ENCODE data around the gene NEK7.

The NEK7 gene

DNA sequence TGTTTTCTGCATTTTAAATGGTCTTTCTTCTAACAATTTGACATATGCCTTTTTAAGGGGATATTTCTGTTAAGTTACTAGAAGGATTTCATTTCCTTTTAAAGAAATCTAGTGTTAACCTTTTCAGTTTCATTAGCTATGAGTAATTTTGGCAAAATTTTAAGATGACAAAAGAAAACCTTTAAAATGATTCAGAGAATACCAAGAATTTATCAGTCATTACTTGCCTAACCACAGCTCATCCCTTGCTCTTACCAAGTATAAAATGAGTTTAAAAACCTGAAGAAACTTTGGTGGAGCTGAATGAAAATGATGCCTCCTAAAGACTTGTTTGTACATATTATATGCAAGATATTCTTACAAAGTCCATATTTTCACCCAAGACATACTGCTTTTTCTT, 101.7 kb downstream of the NEK7 start:
- no peak for DNase-seq
- no peak for TF ChIP-seq GATA1 (IDR thresholded peaks at IDR 0.05; ENCODE audit: low read depth, low read length)

DNA sequence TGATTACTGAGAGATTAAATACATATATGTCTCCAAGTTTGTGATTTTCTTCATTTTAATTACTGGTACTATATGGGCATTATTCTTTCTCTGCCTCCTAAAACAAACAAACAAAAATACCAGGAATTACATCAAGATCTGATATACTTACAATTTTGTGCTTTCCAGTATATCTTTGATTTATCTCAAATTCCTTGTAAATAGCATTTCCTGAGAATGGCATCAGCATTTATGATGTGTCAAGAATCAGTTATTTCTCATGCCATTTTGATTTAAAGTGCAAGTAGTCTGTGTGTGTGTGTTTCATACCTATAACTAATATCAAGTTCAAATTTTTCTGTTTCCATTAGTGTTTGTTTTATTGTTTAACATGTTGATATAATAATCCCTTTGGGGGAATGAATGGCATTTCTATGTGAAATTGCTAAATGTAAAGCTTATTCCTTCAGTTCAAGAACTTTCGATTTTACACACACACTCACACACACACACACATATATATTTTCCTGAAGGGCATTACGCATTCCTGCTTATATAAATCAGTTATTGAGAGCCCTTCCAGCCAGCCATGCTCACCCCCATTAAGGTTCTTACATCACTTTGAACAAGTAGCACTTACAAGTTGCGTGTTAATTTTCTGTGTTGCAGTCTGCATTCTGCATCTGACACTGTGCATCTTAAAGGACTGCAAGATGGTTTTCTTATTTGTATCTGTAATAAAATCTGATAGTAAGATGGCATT, 102.7 kb downstream of the NEK7 start:
- TF ChIP-seq POLR2A (IDR thresholded peaks at IDR 0.05; ENCODE audit: low read length) (no peak), GATA1 (IDR thresholded peaks at IDR 0.05; ENCODE audit: low read depth, low read length) (no peak)
- peak in 1 of 2 experiments; percentile 10 for DNase-seq

DNA sequence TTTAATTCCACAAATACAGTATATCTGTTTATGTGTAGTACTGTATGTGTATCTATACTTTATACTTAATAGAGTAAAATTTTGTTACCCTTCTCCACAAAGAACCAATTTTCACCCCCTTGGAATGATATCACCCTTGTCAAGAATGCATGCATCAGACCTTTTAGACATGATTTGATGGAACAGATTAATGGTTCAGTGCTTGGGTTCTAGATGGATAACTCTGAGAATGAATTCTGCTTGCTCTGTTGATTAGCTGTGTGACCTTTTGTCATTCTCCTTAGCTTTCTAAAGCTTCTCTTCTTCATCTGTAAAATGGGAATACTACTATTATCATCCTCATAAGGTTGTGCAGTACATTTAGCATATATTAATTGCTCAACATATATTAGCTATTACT, 105.1 kb downstream of the NEK7 start:
- TF ChIP-seq GATA1 (IDR thresholded peaks at IDR 0.05; ENCODE audit: low read depth, low read length) (no peak), POLR2A (IDR thresholded peaks at IDR 0.05; ENCODE audit: low read length) (no peak)
- DNase-seq: no peak

DNA sequence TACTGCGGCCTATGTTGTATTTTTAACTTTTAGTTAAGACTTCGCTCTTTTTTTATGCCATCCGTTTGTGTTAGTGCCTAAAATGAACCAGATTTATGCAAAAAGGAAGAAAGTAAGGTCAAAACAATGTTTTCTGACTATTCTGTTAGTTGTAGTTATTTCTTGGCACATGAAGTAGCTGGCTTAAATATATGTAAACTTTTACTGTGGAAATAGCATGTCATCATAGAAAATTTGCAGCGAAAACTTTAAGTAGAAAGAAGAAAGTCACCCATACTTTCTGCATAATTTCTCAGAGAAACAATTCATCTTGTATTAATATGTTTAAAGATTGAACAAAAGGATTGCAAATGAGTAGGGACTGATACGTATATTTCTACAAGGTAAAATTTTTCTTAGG, 106.4 kb downstream of the NEK7 start:
- TF ChIP-seq GATA1 (IDR thresholded peaks at IDR 0.05; ENCODE audit: low read depth, low read length) (no peak), POLR2A (IDR thresholded peaks at IDR 0.05; ENCODE audit: low read length) (no peak)
- no peak for DNase-seq

DNA sequence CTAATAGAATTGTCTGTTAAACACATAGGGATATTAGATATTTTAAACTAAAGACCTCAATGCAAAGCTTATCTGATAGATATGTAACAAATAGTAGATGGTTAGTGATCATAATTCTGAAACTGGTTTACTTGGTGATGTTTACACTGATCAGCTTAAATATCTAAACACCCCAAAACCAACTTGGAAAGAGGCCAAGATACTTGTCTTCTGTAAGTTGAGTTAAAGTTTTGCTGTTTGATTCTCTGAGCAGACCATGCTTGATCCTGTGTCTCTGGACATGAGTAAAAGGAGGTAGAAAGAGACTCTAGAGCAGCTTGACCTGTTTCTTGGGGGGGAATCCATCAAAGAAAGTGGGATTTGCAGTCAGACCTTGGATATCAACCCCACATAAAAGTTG, 107.5 kb downstream of the NEK7 start:
- DNase-seq: peak; percentile 56 to 74
- TF ChIP-seq GATA1 (IDR thresholded peaks at IDR 0.05; ENCODE audit: low read depth, low read length) (no peak), POLR2A (IDR thresholded peaks at IDR 0.05; ENCODE audit: low read length) (no peak)

DNA sequence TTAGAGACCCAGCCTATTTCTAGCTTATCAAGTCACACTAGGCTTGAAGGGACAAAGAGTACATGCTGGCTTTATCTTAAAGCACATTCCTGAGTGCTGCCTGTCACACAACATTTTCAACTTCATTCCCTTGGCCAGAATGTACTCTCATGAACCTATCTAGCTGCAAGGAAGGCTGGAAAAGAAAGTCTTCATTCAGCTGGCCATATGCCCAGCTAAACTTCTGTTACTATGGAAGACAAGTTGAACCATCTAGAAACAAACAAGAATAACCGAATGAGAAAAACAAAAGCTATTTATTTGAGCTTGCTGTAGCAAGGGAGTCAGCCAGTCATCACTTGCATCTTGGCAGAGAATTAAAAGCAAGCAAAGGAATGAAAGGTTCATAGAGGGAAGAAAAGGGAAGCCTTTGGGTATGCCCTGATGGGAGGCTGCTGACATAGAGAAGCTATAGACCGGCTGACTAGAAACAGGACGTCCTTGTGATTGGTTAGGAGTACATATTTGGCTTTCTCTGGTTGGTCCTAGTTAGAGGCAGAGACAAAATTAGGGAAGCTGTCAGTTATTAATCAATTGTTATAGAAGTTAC, 108.4 kb downstream of the NEK7 start:
- TF ChIP-seq POLR2A (IDR thresholded peaks at IDR 0.05; ENCODE audit: low read length) (no peak), GATA1 (IDR thresholded peaks at IDR 0.05; ENCODE audit: low read depth, low read length) (no peak)
- peak; percentile 75 to 92 for DNase-seq

DNA sequence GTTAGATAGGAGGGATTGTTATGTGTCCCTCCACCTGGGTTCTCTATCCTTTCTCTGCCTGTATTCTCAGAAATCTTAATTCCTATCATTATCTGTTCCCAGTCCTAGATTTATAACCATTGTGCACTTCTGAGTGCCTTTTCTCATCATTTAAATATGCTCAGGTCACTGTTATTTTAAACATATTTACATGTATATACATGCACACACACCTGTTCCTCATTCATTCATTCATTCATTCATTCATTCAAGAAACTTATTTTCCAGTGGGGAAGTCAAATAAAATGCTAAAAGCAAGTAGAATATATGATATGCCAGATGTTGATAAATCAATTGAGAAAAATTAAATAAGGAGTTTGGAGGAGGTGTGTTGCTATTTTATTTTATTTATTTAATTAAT, 110.3 kb downstream of the NEK7 start:
- no peak for DNase-seq

DNA sequence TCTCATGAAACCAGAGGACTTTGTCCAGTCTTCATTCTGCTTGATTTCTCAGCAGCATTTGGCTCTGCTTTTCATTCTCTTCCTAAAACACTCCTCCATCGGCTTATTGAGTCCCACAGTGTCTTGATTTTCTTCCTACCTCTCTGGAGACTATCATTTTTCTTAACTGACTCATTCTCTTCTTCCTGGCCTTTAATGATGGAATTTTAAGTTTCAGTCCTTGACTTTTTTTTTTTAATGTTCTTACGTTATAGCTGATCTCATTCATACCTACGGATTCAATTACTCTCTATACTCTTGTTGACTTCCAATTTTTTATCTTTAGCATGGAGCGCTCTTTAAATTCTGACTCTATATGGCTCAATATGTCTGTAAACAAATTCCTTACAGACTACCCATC, 111.1 kb downstream of the NEK7 start:
- TF ChIP-seq POLR2A (IDR thresholded peaks at IDR 0.05; ENCODE audit: low read length) (no peak), GATA1 (IDR thresholded peaks at IDR 0.05; ENCODE audit: low read depth, low read length) (no peak)
- DNase-seq: no peak

More for the DNA sequence above, 110.3 kb downstream of the NEK7 start:
- TF ChIP-seq POLR2A (IDR thresholded peaks at IDR 0.05; ENCODE audit: low read length): no peak
- TF ChIP-seq GATA1 (IDR thresholded peaks at IDR 0.05; ENCODE audit: low read depth, low read length): no peak

DNA sequence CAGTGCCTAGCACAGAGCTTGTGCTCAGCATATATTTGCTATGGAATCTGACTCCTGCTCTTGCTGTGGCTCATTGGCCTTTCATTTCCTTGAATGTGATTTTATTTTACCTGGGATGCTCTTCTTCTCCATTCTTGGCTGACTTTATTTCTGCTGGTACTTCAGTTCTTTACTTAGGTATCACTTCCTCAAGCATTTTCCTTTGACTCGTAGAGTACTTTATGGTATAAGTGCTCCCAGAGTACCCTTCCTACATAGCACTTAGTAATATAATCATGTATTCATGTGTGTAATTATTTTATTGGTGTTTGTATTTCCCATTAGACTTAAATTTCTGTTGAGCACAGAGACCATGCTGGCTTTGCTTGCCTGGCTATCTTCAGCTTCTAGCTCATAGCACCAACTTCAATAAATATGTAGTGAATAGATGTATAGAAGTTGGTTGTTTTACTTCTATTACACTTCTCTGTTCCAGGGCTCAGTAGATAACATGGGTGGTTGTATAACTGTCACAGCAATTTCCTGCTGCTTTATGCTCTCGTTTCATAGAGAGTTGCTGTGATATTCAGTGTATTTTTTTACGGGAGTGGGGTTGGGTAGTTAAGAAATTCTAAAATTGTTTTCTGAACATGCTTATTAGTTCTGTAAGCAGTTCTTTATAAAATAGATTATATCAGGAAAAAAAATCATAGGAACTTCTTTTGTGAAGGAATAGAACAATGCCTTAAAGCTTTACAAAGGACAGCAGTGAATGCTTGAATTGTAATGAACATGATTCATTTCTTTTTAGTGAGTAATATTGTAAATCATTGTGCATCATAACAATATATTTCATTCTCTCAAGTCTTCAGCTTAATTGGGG, 112.2 kb downstream of the NEK7 start:
- no peak for DNase-seq

DNA sequence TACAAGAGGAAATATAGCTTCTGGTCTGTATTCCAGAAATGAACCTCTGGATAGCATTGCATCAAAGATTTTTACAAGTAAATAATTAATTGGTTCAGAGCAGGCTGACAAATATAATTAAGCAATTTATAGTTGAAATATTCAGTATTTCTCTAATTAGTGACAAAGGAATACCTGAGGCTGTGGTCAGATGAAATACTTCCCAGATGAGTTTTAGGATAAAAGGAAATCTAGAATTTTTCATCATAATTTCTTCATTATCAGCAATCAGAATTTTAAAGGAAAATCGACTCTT, 112.8 kb downstream of the NEK7 start:
- TF ChIP-seq GATA1 (IDR thresholded peaks at IDR 0.05; ENCODE audit: low read depth, low read length): no peak
- TF ChIP-seq POLR2A (IDR thresholded peaks at IDR 0.05; ENCODE audit: low read length): no peak
- DNase-seq: no peak

More for the DNA sequence above, 112.2 kb downstream of the NEK7 start:
- TF ChIP-seq GATA1 (IDR thresholded peaks at IDR 0.05; ENCODE audit: low read depth, low read length): no peak

DNA sequence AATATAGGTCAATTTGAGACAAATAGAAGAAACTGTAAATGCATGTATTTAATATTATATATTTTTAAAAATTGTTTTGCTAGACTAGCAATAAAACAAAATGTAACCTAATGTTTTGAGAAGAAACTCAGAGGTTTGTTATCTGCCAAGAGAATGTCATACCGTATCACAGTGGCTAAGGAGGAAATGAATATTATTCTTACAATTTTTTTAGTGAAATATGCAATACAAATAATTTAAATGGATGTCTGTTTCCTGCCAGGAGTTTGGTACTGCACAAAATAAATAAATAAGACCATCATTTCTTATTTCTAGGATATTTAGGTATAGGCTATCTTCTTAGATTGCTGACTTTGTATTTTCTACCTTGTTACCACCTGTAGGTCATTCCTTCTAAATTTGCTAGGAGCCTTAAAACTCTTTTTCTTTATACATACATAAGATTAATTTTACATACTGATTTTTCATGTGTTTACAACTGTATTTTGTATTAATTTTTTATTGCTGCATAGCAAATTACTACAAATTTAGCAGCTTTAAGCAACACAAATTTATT, 113.6 kb downstream of the NEK7 start:
- DNase-seq: no peak
- TF ChIP-seq GATA1 (IDR thresholded peaks at IDR 0.05; ENCODE audit: low read depth, low read length): no peak
- no peak for TF ChIP-seq POLR2A (IDR thresholded peaks at IDR 0.05; ENCODE audit: low read length)

DNA sequence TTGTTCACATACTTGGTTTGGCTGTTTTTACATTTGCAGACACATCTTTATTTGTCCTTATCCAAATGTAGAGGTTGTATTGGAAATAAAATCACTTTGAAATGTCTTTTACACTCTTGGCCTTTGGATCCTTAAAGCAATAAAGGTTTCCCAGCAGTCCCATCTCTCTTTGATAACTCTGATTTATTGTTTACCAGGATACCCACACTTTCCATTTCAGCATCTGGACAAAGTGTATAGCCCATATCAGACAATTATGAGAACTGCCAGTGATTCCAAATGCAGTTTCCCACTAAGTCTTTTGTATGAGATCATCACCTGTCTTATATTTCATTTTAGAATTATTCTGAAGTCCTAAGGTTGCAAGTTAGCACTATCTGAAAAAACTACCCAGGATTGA, 114.7 kb downstream of the NEK7 start:
- TF ChIP-seq POLR2A (IDR thresholded peaks at IDR 0.05; ENCODE audit: low read length) (no peak), GATA1 (IDR thresholded peaks at IDR 0.05; ENCODE audit: low read depth, low read length) (no peak)
- no peak for DNase-seq

DNA sequence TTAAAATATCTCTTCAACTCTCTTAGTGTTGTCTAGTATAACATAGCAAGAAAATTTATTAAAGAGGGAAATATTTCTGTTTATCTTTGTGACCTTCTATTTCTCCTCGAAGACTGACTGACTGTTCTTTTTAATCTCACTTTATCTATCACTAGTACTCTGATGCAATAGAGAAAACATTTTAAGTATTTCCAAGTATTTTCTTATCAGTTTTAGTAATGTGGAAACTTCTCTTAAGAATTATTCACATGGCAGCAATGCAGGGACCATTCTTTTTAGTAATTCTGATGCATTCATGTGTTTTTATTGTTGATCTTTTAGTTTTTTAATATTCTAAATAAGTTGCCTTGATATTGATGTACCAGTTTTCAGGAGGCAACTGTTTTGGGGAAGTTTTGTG, 115.7 kb downstream of the NEK7 start:
- TF ChIP-seq POLR2A (IDR thresholded peaks at IDR 0.05; ENCODE audit: low read length) (no peak), GATA1 (IDR thresholded peaks at IDR 0.05; ENCODE audit: low read depth, low read length) (no peak)
- DNase-seq: peak; percentile 52 to 59

DNA sequence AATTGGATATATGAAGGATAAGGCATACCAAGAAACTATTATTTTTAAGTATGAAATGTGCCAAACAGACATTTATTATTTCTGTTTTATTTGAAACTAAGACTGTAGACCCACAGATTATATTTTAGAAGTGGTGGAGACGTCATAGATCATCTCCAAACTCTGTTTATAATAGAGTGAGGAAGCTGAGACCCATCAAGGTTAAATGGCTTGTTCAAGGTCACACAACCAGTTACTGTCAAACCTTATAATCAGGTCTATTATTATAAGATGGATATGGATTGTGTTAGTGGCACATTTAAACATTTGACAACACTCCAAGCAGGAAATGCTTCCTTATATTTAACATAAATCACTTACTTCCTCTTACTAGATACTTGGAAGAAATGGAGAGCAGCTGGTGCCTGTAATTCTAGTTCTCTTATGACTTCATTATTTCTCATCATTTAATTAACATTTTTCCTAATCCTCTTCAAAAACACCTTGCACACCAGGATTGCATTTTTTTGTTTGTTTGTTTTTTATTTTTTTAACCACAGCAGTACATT, 117.0 kb downstream of the NEK7 start:
- TF ChIP-seq GATA1 (IDR thresholded peaks at IDR 0.05; ENCODE audit: low read depth, low read length): no peak
- TF ChIP-seq POLR2A (IDR thresholded peaks at IDR 0.05; ENCODE audit: low read length): no peak
- no peak for DNase-seq
